ENCODE data around the gene OGFR.

DNA sequence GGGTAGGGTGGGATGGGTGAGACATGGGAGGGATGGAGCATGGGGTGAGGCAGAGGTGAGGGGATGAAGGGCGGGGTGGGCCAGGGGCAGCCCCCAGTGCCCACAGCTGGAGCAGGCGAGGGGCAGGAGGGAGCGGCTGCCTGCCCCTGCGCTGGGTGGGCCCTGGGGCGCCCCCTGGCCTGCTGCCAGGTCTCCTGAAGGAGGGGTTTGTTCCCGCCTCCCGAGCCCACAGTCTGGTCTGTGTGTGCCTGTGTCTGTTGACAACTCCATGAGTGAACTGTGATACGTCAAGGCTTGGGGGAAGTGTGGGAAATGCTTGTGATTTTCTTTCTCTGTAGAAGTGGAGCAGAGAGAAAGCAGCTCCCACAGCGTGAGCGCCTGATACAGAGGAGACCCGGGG lies 19.2 kb upstream of the OGFR start:
- TF ChIP-seq, protein P1, sequence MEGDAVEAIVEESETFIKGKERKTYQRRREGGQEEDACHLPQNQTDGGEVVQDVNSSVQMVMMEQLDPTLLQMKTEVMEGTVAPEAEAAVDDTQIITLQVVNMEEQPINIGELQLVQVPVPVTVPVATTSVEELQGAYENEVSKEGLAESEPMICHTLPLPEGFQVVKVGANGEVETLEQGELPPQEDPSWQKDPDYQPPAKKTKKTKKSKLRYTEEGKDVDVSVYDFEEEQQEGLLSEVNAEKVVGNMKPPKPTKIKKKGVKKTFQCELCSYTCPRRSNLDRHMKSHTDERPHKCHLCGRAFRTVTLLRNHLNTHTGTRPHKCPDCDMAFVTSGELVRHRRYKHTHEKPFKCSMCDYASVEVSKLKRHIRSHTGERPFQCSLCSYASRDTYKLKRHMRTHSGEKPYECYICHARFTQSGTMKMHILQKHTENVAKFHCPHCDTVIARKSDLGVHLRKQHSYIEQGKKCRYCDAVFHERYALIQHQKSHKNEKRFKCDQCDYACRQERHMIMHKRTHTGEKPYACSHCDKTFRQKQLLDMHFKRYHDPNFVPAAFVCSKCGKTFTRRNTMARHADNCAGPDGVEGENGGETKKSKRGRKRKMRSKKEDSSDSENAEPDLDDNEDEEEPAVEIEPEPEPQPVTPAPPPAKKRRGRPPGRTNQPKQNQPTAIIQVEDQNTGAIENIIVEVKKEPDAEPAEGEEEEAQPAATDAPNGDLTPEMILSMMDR (IDR thresholded peaks at IDR 0.05) = no peak
- TF ChIP-seq POLR2A (IDR thresholded peaks at IDR 0.05) = no peak
